Endothelial cell of umbilical vein (primary cell): ENCODE measurements around the gene MUC7.

ENCODE experiments used
- EZH2 ChIP-seq: IDR thresholded peaks from 2 replicates; pipeline ENCODE4 v1.6.1; 2012; ENCODE audit warnings: borderline replicate concordance, low read depth, mild to moderate bottlenecking, moderate library complexity, low read length, inconsistent platforms; ENCODE audit not compliant: severe bottlenecking
- FOS ChIP-seq: IDR thresholded peaks from 2 replicates; pipeline ENCODE4 v1.6.1; 2011; ENCODE audit warnings: mild to moderate bottlenecking, low read length, moderate library complexity, borderline replicate concordance; ENCODE audit not compliant: insufficient read depth
- GATA2 ChIP-seq: IDR thresholded peaks from 2 replicates; pipeline ENCODE4 v1.7.0; 2011; ENCODE audit warnings: low read depth, mild to moderate bottlenecking, moderate library complexity, mixed read lengths, low read length; ENCODE audit not compliant: insufficient read length, insufficient read depth
- JUN ChIP-seq: IDR thresholded peaks from 2 replicates; pipeline ENCODE4 v1.6.1; 2011; ENCODE audit warnings: borderline replicate concordance, low read depth; ENCODE audit not compliant: insufficient read length, insufficient read depth
- MAX ChIP-seq: IDR thresholded peaks from 2 replicates; pipeline ENCODE4 v1.6.1; 2011; ENCODE audit not compliant: insufficient read depth, insufficient read length
- MYC ChIP-seq: IDR thresholded peaks from one replicate; pipeline ENCODE4 v1.6.1; 2011; ENCODE audit warnings: mild to moderate bottlenecking, low read depth, low read length
- POLR2A ChIP-seq: IDR thresholded peaks from 2 replicates; pipeline ENCODE4 v1.6.1; 2012; ENCODE audit warnings: low read depth, mild to moderate bottlenecking, control low read depth, low read length
- POLR2AphosphoS5 ChIP-seq: IDR thresholded peaks from 2 replicates; pipeline ENCODE4 v1.6.1; 2012; ENCODE audit warnings: low read depth, mild to moderate bottlenecking, control low read depth, low read length, moderate library complexity; ENCODE audit not compliant: insufficient read depth
- TF ChIP-seq, protein P1 (sequence below), 2 donors: IDR thresholded peaks; 1 replicate in 1 of 2; 2 replicates in 1 of 2; pipeline ENCODE4 v1.5.1; 2011; ENCODE audit warnings: low read length in 2 of 2, mild to moderate bottlenecking in 2 of 2, moderate library complexity in 2 of 2, control low read depth in 1 of 2, inconsistent platforms in 1 of 2, low read depth in 1 of 2; ENCODE audit not compliant: insufficient read depth in 1 of 2; ENCODE audit errors: extremely low read depth in 1 of 2

- TF ChIP-seq, protein P1, sequence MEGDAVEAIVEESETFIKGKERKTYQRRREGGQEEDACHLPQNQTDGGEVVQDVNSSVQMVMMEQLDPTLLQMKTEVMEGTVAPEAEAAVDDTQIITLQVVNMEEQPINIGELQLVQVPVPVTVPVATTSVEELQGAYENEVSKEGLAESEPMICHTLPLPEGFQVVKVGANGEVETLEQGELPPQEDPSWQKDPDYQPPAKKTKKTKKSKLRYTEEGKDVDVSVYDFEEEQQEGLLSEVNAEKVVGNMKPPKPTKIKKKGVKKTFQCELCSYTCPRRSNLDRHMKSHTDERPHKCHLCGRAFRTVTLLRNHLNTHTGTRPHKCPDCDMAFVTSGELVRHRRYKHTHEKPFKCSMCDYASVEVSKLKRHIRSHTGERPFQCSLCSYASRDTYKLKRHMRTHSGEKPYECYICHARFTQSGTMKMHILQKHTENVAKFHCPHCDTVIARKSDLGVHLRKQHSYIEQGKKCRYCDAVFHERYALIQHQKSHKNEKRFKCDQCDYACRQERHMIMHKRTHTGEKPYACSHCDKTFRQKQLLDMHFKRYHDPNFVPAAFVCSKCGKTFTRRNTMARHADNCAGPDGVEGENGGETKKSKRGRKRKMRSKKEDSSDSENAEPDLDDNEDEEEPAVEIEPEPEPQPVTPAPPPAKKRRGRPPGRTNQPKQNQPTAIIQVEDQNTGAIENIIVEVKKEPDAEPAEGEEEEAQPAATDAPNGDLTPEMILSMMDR (IDR thresholded peaks at IDR 0.05; ENCODE audit: extremely low read depth in 1 of 2, insufficient read depth in 1 of 2, low read depth in 1 of 2, low read length in 2 of 2) = no peak
- TF ChIP-seq POLR2AphosphoS5 = no peak
- TF ChIP-seq JUN = no peak
- no peak for TF ChIP-seq MAX
- no peak for TF ChIP-seq FOS
- TF ChIP-seq EZH2 = no peak
- no peak for TF ChIP-seq POLR2A
- TF ChIP-seq MYC = no peak
- no peak for TF ChIP-seq GATA2
Measured at GRCh38 chr4:70518716-70519115, 46.7 kb downstream of the MUC7 start.
